Osteocyte (in vitro differentiated cells): ENCODE measurements around the gene BNIP5. TPM values are rescaled to one million over a fixed set of nuclear protein-coding genes. Genes with fewer than 3 reads are reported as not detected.

Source experiments
- DNase-seq: peaks from one replicate; pipeline ENCODE4 v3.0.0; 2021; ENCODE audit warnings: mixed read lengths; ENCODE audit not compliant: unreplicated experiment; ENCODE audit errors: extremely low spot score
- H3K27ac Mint-ChIP-seq: one replicate; pipeline ENCODE4 v1.8.0; 2021; ENCODE audit warnings: mild to moderate bottlenecking, mixed read lengths; ENCODE audit not compliant: unreplicated experiment
- H3K27me3 Mint-ChIP-seq: one replicate; pipeline ENCODE4 v1.8.0; 2021; ENCODE audit warnings: mixed read lengths; ENCODE audit not compliant: unreplicated experiment
- H3K36me3 Mint-ChIP-seq: one replicate; pipeline ENCODE4 v1.8.0; 2021; ENCODE audit warnings: mixed read lengths; ENCODE audit not compliant: unreplicated experiment
- H3K4me1 Mint-ChIP-seq: one replicate; pipeline ENCODE4 v1.8.0; 2021; ENCODE audit warnings: mixed read lengths; ENCODE audit not compliant: unreplicated experiment
- H3K4me3 Mint-ChIP-seq: one replicate; pipeline ENCODE4 v1.8.0; 2021; ENCODE audit warnings: mild to moderate bottlenecking, moderate library complexity, mixed read lengths; ENCODE audit not compliant: unreplicated experiment
- H3K9me3 Mint-ChIP-seq: one replicate; pipeline ENCODE4 v1.8.0; 2021; ENCODE audit warnings: mixed read lengths; ENCODE audit not compliant: unreplicated experiment
- total RNA-seq: library from RNA; stranded (reverse); gene quantifications from 2 replicates; pipeline ENCODE4 v1.2.1, GENCODE V29; 2021
- TF ChIP-seq, protein P1 (sequence below): fragments of 200-600 bp; sonication (generic); IDR thresholded peaks from 2 replicates; pipeline ENCODE4 v1.5.0; 2021; ENCODE audit warnings: antibody characterized with exemption, mild to moderate bottlenecking, moderate library complexity

Gene BNIP5
- total RNA-seq, 1 donor from 2014 or later: not detected

DNA sequence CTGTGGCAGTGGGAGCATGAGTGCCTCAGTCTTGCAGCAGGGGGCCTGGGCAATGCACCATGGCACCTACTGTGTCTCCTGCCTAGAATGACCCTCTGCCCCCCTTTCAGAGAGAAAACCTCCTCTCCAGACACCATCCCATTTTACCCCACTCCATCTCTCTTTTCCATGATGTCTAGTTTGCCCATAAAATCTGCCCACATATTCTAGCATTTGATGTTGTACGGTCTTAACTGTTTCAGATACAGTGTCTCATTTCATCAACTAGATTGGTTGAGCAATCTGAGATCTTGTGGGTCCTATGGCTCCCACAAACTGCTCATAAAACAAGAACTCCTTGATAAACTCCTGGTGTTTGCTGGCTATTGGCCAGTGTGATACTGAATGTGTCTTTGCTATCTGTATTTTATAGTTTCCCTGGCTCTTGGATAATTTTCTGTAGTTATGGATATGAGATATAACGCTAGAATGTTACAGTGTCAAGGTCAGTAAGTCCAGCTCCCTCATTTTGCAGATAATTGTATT is 58.7 kb downstream of the BNIP5 start:
- peaks cover 77% of the 10 kb centered on the region for H3K27me3 Mint-ChIP-seq
- no peaks in the 10 kb centered on the region for H3K4me1 Mint-ChIP-seq

DNA sequence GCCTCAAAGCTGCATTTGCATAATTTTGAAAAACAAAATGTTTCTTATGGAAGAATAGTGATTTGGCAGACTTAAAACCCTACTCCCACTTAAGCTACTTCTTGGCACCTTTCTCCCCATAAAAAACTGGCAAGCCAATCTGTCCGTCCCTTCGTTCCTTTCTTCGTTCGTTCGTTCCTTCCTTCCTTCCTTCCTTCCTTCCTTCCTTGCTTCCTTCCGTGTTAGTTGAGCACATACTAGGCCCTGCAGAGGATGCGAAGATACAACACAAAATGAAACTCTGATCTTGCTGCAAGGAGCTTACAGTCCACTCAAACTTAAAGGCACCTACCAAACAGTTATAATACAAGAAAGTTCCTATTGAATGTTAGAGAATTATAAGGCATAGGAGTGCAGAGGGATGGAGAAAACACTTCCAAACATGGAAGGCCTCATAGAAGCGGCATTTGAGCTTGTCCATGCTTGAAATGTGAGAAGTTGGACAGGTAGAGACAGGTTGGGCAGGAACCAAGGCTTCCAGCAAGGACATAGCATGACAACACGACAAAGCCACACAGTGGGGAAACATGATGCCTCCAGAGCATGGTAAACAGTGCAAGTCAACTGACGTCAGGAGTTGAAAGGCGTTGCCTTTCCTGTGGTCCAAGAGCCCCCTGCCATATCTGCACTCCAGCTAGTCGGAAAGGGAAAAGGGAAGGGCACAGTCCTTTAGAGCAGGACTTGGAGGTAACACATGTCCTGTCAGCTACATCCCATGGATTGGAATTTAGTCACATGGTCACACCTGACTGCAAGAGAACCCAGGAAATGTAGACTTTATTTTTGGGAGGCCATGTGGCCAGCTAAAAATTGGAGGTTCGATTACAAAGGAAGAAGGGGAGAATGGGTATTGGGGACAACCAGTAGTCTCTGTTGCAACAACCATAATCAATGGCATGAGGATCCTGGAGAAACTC is 59.8 kb downstream of the BNIP5 start:
- TF ChIP-seq, protein P1, sequence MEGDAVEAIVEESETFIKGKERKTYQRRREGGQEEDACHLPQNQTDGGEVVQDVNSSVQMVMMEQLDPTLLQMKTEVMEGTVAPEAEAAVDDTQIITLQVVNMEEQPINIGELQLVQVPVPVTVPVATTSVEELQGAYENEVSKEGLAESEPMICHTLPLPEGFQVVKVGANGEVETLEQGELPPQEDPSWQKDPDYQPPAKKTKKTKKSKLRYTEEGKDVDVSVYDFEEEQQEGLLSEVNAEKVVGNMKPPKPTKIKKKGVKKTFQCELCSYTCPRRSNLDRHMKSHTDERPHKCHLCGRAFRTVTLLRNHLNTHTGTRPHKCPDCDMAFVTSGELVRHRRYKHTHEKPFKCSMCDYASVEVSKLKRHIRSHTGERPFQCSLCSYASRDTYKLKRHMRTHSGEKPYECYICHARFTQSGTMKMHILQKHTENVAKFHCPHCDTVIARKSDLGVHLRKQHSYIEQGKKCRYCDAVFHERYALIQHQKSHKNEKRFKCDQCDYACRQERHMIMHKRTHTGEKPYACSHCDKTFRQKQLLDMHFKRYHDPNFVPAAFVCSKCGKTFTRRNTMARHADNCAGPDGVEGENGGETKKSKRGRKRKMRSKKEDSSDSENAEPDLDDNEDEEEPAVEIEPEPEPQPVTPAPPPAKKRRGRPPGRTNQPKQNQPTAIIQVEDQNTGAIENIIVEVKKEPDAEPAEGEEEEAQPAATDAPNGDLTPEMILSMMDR: no peak
- Mint-ChIP-seq H3K27me3 (peaks cover 79% of the 10 kb centered on the region), H3K36me3 (no peaks in the 10 kb centered on the region), H3K27ac (no peak overlapping the region), H3K4me3 (no peak overlapping the region), H3K9me3 (no peaks in the 10 kb centered on the region), H3K4me1 (no peaks in the 10 kb centered on the region)
- DNase-seq: no peak

More for the DNA sequence above, 58.7 kb downstream of the BNIP5 start:
- no peak for DNase-seq
- Mint-ChIP-seq H3K27ac (no peak overlapping the region), H3K9me3 (no peaks in the 10 kb centered on the region), H3K36me3 (no peaks in the 10 kb centered on the region), H3K4me3 (no peak overlapping the region)
- TF ChIP-seq, protein P1: no peak

DNA sequence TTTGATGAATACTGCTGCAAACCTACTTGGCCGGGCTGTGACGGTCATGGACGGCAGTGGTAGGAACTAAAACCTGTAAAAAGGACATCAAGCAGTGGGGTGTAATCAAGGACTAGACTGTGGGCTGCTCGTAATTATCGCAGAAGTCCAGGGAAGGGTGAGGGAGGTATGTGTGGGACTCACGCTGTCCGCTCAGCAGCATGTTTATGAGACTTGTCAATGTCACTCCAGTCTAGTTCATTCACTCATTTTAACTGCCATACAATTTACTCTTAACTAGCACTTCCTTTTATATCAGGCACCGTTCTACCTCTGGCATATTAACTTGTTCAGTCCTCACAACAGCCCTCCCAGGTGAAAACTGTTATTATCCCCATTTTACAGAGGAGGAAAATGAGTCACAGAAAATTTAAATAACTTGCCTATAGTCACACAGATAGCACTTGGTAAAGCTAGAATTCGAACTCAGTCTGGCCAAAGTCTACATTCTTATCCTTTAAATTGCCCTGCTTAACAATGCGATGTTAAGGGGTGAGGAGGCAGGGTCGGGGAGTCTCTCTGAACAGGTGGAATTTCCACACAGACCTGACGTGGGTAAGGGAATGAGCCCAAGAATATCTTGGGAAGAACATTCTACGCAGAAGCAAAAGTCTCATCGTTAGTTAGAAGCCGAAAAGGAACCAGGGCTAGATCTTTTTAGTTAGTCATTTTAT is 62.7 kb downstream of the BNIP5 start:
- H3K36me3 Mint-ChIP-seq: no peaks in the 10 kb centered on the region
- no peak overlapping the region for H3K4me3 Mint-ChIP-seq
- no peak overlapping the region for H3K27ac Mint-ChIP-seq
- peaks cover 70% of the 10 kb centered on the region for H3K27me3 Mint-ChIP-seq
- TF ChIP-seq, protein P1: no peak
- no peaks in the 10 kb centered on the region for H3K9me3 Mint-ChIP-seq
- no peaks in the 10 kb centered on the region for H3K4me1 Mint-ChIP-seq
- DNase-seq: no peak

DNA sequence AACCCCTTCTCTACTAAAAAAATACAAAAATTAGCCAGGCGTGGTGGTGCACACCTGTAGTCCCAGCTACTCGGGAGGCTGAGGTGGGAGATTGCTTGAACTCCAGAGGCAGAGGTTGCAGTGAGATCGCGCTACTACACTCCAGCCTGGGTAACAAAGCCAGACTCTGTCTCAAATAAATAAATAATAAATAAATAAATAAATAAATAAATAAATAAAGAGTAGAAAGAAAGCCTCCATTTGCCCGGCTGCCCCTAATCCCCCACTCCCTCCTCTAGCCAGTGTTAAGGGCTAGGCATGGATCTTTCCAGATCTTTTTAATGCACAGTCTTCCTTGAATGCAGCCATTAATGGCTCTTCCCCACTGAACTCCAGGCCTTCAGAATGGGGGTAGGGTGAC is 63.6 kb downstream of the BNIP5 start:
- Mint-ChIP-seq H3K9me3 (no peaks in the 10 kb centered on the region), H3K4me3 (no peak overlapping the region), H3K27ac (no peak overlapping the region), H3K4me1 (no peaks in the 10 kb centered on the region), H3K27me3 (peaks cover 62% of the 10 kb centered on the region), H3K36me3 (no peaks in the 10 kb centered on the region)
- DNase-seq: no peak
- TF ChIP-seq, protein P1: no peak

DNA sequence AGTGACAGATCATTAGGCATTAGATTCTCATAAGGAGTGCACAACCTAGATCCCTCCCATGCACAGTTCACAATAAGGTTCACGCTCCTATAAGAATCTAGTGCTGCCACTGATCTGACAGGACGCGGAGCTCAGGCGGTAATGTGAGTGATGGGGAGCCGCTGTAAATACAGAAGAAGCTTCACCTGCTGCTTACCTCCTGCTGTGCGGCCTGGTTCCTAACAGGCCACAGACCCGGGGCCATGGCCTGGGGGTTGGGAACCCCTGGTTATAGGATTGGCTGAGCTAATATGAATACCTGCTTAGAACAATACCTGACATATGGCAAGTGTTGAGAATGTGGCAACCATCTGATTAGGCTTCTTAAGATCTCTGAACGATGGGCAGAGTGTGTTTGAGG is 64.5 kb downstream of the BNIP5 start:
- Mint-ChIP-seq H3K4me1 (no peaks in the 10 kb centered on the region), H3K36me3 (no peaks in the 10 kb centered on the region), H3K4me3 (no peak overlapping the region), H3K9me3 (no peaks in the 10 kb centered on the region), H3K27me3 (peaks cover 57% of the 10 kb centered on the region), H3K27ac (no peak overlapping the region)
- TF ChIP-seq, protein P1: no peak
- DNase-seq: no peak
